Measurements from ENCODE around the gene ADCK2. TPM values are rescaled to one million over a fixed set of nuclear protein-coding genes. Genes with fewer than 3 reads are reported as not detected.
"Not testable (repeated sequence)": the region's sequence is repeated elsewhere in the genome, so short reads cannot be mapped to it uniquely, and the experiment has no call there.

The ADCK2 gene
- 10 to 100 TPM; 24.2 to 24.4 TPM for total RNA-seq

GRCh38 chr7:140672382-140673062 is at the start of gene ADCK2:
Gene ADCK2, plus strand, starts transcription at chr7:140672945. Its CDS starts 386 bp downstream, at chr7:140673331.
- H3K36me3 Mint-ChIP-seq, result peaks cover 11% of the 10 kb centered on the region
- H3K4me3 Mint-ChIP-seq, result peak within 1 kb of the TSS; percentile 82
- intact Hi-C loops (cut with micrococcal nuclease), result loop anchor here (1.0 kb wide), 3 partner anchors 16 to 342 kb away; partner anchors contain the start of genes MRPS33 and NDUFB2
- no peaks in the 10 kb centered on the region for H3K9me3 Mint-ChIP-seq
- CTCF ChIA-PET, result interaction anchor here (1.0 to 1.3 kb wide), 2 partner anchors 19 to 24 kb away, joined by 3 read pairs; partner anchors contain the start of gene NDUFB2
- H3K27me3 Mint-ChIP-seq, result no peaks in the 10 kb centered on the region
- POLR2A ChIA-PET, result interaction anchor here (1.3 to 1.6 kb wide), 2 partner anchors 16 to 195 kb away, joined by 3 to 7 read pairs; no protein-coding TSS in a partner anchor
- peak; percentile 77 for DNase-seq
- peaks cover 33% of the 10 kb centered on the region for H3K4me1 Mint-ChIP-seq (ENCODE audit: low read depth)
- H3K27ac Mint-ChIP-seq, result peak within 1 kb of the TSS; percentile 71

- no peak overlapping the region for H3K27ac Mint-ChIP-seq
- POLR2A ChIA-PET, result no interaction called here
- DNase-seq, result no peak
- intact Hi-C loops (cut with micrococcal nuclease), result no loop called here
- H3K4me3 Mint-ChIP-seq, result no peak overlapping the region
- CTCF ChIA-PET, result no interaction called here
- no peaks in the 10 kb centered on the region for H3K4me1 Mint-ChIP-seq (ENCODE audit: low read depth)
- H3K9me3 Mint-ChIP-seq, result no peaks in the 10 kb centered on the region
- no peaks in the 10 kb centered on the region for H3K27me3 Mint-ChIP-seq
- H3K36me3 Mint-ChIP-seq, result no peaks in the 10 kb centered on the region
Measured at GRCh38 chr7:140623980-140624379, 48.8 kb upstream of the ADCK2 start.

- Mint-ChIP-seq H3K4me1 (ENCODE audit: low read depth) (no peaks in the 10 kb centered on the region), H3K27ac (no peak overlapping the region), H3K4me3 (no peak overlapping the region), H3K36me3 (no peaks in the 10 kb centered on the region), H3K9me3 (no peaks in the 10 kb centered on the region), H3K27me3 (no peaks in the 10 kb centered on the region)
- CTCF ChIA-PET, result no interaction called here
- intact Hi-C loops (cut with micrococcal nuclease), result no loop called here
- POLR2A ChIA-PET, result no interaction called here
- DNase-seq, result no peak
Measured at GRCh38 chr7:140624392-140625191, 48.2 kb upstream of the ADCK2 start.

GRCh38 chr7:140625192-140625558 is 47.6 kb upstream of the ADCK2 start:
- H3K4me3 Mint-ChIP-seq; H3K27ac Mint-ChIP-seq; POLR2A ChIA-PET; DNase-seq; H3K4me1 Mint-ChIP-seq (ENCODE audit: low read depth); intact Hi-C loops (cut with micrococcal nuclease); H3K9me3 Mint-ChIP-seq; H3K27me3 Mint-ChIP-seq; CTCF ChIA-PET; H3K36me3 Mint-ChIP-seq: not testable (repeated sequence)

- Mint-ChIP-seq H3K27me3 (no peaks in the 10 kb centered on the region), H3K9me3 (no peaks in the 10 kb centered on the region), H3K27ac (no peak overlapping the region), H3K36me3 (no peaks in the 10 kb centered on the region), H3K4me1 (ENCODE audit: low read depth) (no peaks in the 10 kb centered on the region), H3K4me3 (no peak overlapping the region)
- CTCF ChIA-PET, result no interaction called here
- intact Hi-C loops (cut with micrococcal nuclease), result no loop called here
- DNase-seq, result no peak
- POLR2A ChIA-PET, result no interaction called here
Measured at GRCh38 chr7:140625908-140626868, 46.6 kb upstream of the ADCK2 start.

- DNase-seq, result no peak
- no peaks in the 10 kb centered on the region for H3K4me1 Mint-ChIP-seq (ENCODE audit: low read depth)
- intact Hi-C loops (cut with micrococcal nuclease), result no loop called here
- ChIA-PET POLR2A (no interaction called here), CTCF (no interaction called here)
- H3K9me3 Mint-ChIP-seq, result no peaks in the 10 kb centered on the region
- H3K36me3 Mint-ChIP-seq, result no peaks in the 10 kb centered on the region
- H3K4me3 Mint-ChIP-seq, result no peak overlapping the region
- peaks cover 15% of the 10 kb centered on the region for H3K27me3 Mint-ChIP-seq
- no peak overlapping the region for H3K27ac Mint-ChIP-seq
Measured at GRCh38 chr7:140631021-140631420, 41.7 kb upstream of the ADCK2 start.

- Mint-ChIP-seq H3K4me1 (ENCODE audit: low read depth) (no peaks in the 10 kb centered on the region), H3K27ac (no peak overlapping the region), H3K9me3 (no peaks in the 10 kb centered on the region), H3K4me3 (no peak overlapping the region), H3K36me3 (no peaks in the 10 kb centered on the region), H3K27me3 (peaks cover 18% of the 10 kb centered on the region)
- POLR2A ChIA-PET, result no interaction called here
- CTCF ChIA-PET, result no interaction called here
- intact Hi-C loops (cut with micrococcal nuclease), result no loop called here
- DNase-seq, result no peak
Measured at GRCh38 chr7:140631602-140632001, 41.1 kb upstream of the ADCK2 start.

- Mint-ChIP-seq H3K4me3 (no peak overlapping the region), H3K9me3 (no peaks in the 10 kb centered on the region), H3K27me3 (peaks cover 44% of the 10 kb centered on the region), H3K27ac (no peak overlapping the region), H3K36me3 (no peaks in the 10 kb centered on the region), H3K4me1 (ENCODE audit: low read depth) (peaks cover 9% of the 10 kb centered on the region)
- ChIA-PET POLR2A (no interaction called here), CTCF (no interaction called here)
- no peak for DNase-seq
- intact Hi-C loops (cut with micrococcal nuclease), result no loop called here
Measured at GRCh38 chr7:140635345-140635744, 37.4 kb upstream of the ADCK2 start.

- Mint-ChIP-seq H3K27me3 (peaks cover 44% of the 10 kb centered on the region), H3K27ac (no peak overlapping the region), H3K4me3 (no peak overlapping the region), H3K4me1 (ENCODE audit: low read depth) (peaks cover 9% of the 10 kb centered on the region), H3K9me3 (no peaks in the 10 kb centered on the region), H3K36me3 (no peaks in the 10 kb centered on the region)
- CTCF ChIA-PET, result interaction anchor here (1.4 kb wide), 1 partner anchor 11 kb away, joined by 4 read pairs; no protein-coding TSS in a partner anchor
- DNase-seq, result no peak
- POLR2A ChIA-PET, result no interaction called here
- intact Hi-C loops (cut with micrococcal nuclease), result no loop called here
Measured at GRCh38 chr7:140635816-140636215, 36.9 kb upstream of the ADCK2 start.

GRCh38 chr7:140637400-140637799 is 35.3 kb upstream of the ADCK2 start:
- Mint-ChIP-seq H3K4me1 (ENCODE audit: low read depth) (peaks cover 10% of the 10 kb centered on the region), H3K27me3 (peaks cover 48% of the 10 kb centered on the region), H3K9me3 (no peaks in the 10 kb centered on the region), H3K27ac (no peak overlapping the region), H3K36me3 (no peaks in the 10 kb centered on the region), H3K4me3 (no peak overlapping the region)
- no peak for DNase-seq
- intact Hi-C loops (cut with micrococcal nuclease), result no loop called here
- ChIA-PET CTCF (no interaction called here), POLR2A (no interaction called here)

GRCh38 chr7:140638173-140638791 is 34.5 kb upstream of the ADCK2 start:
- ChIA-PET POLR2A (no interaction called here), CTCF (no interaction called here)
- intact Hi-C loops (cut with micrococcal nuclease), result no loop called here
- H3K27me3 Mint-ChIP-seq, result peaks cover 48% of the 10 kb centered on the region
- H3K36me3 Mint-ChIP-seq, result no peaks in the 10 kb centered on the region
- no peak for DNase-seq
- peaks cover 10% of the 10 kb centered on the region for H3K4me1 Mint-ChIP-seq (ENCODE audit: low read depth)
- H3K4me3 Mint-ChIP-seq, result no peak overlapping the region
- no peak overlapping the region for H3K27ac Mint-ChIP-seq
- no peaks in the 10 kb centered on the region for H3K9me3 Mint-ChIP-seq
